OCI-LY7 (cell line): Measurements from ENCODE around the gene HEXB.

Source experiments
- CTCF ChIP-seq: fragments of 200-600 bp; sonication (generic); conservative IDR thresholded peaks from 2 replicates; pipeline ENCODE4 v1.5.1; 2014; ENCODE audit warnings: mild to moderate bottlenecking, antibody characterized with exemption, low read length, moderate library complexity, mixed read lengths
- EZH2phosphoT487 ChIP-seq: fragments of 200-600 bp; sonication (generic); IDR thresholded peaks from 2 replicates; pipeline ENCODE4 v1.6.1; 2018; ENCODE audit warnings: low read depth, borderline replicate concordance, mild to moderate bottlenecking, mixed run types, antibody characterized with exemption, low read length, moderate library complexity, mixed read lengths

GRCh38 chr5:74655716-74656115, 29.3 kb upstream of the HEXB start:
- TF ChIP-seq CTCF (no peak), EZH2phosphoT487 (no peak)
